Activated naive CD4-positive, alpha-beta T cell treated with anti-CD3 and anti-CD28 coated beads, Interleukin-2, amount 50 U/mL, for 72 hours (primary cell): ENCODE results near the gene TEKT2. TPM values are rescaled to one million over a fixed set of nuclear protein-coding genes. Genes with fewer than 3 reads are reported as not detected.

Experiments used
- ATAC-seq, 2 donors: fragments of 150-1000 bp; cut with Tn5 transposase; 2 replicates each; pipeline ENCODE4 v1.10.0; 2021; ENCODE audit warnings: mild to moderate bottlenecking in 2 of 2, moderate library complexity in 2 of 2
- DNase-seq, 2 donors: peaks; one replicate each; pipeline ENCODE4 v3.0.0; 2021 to 2022; ENCODE audit warnings: low spot score in 2 of 2
- H3K27ac Mint-ChIP-seq, 2 donors: one replicate each; pipeline ENCODE4 v1.8.0; 2022; ENCODE audit warnings: mild to moderate bottlenecking in 2 of 2, mixed read lengths in 2 of 2
- H3K36me3 Mint-ChIP-seq, 2 donors: one replicate each; pipeline ENCODE4 v1.8.0; 2022; ENCODE audit warnings: mixed read lengths in 2 of 2
- H3K9me3 Mint-ChIP-seq, 2 donors: one replicate each; pipeline ENCODE4 v1.8.0; 2022; ENCODE audit warnings: mixed read lengths in 2 of 2
- total RNA-seq, 2 donors: library from RNA; stranded (reverse); gene quantifications; one replicate each; pipeline ENCODE4 v1.2.3, GENCODE V29; 2022

Gene TEKT2
- total RNA-seq, 2 donors from 2014 or later, result 0.27 TPM; not detected in 1

- DNase-seq, result no peak
- Mint-ChIP-seq H3K36me3 (no peaks in the 10 kb centered on the region), H3K9me3 (no peaks in the 10 kb centered on the region), H3K27ac (peak overlapping the region in 1 of 2 donors; percentile 29)
- no peak for ATAC-seq
Measured at GRCh38 chr1:36134031-36134430, 50.1 kb downstream of the TEKT2 start.

DNA sequence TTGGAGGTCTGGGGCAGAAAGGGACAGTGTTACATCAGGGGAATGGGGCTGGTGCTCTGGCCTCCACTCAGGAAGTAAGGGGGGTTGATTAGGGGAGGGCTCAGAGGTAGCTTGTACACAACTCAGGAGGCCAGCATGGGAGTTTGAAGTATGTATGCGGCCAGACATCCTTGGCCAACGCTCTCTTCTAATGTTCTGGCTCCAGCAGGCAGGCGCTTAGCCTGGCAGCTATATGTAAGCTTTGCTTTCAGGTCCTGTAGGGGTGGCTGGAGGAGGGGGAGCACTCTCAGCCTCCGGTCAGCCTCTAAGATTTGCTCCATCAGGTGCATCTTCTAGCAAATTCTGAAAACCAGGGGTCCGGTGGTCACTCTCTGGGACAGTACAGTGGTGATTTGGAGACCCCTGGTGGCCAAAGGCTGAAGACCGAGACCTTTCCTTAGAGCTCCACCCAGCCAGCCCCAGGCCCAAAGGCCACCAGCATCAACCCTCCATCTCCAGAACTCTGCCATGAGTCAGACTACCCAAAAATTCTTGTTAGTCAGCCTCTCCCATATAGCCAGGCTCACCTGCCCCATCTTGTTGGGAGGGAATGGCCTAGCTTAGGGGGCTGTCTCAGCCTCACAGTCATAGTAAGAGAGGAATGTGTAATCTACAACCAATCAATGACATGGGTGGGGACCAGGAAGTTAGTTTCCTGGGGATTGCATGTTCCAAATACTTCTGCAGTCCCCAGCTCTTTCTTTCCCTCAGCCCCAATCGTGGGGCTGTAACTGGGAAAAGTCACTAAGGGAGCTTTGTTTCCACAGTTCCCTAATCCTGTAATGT, 50.8 kb downstream of the TEKT2 start:
- H3K36me3 Mint-ChIP-seq, result no peaks in the 10 kb centered on the region
- DNase-seq (peak in 1 of 2 donors; percentile 62), ATAC-seq (peak; percentile 84 to 88)
- no peaks in the 10 kb centered on the region for H3K9me3 Mint-ChIP-seq
- H3K27ac Mint-ChIP-seq, result peak overlapping the region; percentile 12 to 73

DNA sequence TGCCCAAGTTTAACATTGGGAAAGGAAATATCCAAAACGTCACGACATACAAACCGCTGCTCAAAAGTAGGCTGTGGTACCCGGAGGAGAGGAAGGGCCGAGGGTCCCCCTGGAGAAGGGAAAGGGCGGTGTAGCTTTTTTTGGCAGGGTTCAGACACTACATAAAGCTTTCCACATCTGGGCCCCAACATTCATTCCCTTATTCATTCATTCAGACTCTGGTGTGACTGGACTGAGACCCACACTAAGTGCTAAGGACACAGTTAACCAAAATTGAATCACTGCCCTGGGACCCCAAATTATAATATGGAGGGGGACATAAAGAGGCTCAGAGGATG, 51.4 kb downstream of the TEKT2 start:
- DNase-seq (no peak), ATAC-seq (no peak)
- H3K36me3 Mint-ChIP-seq, result no peaks in the 10 kb centered on the region
- H3K27ac Mint-ChIP-seq, result peak overlapping the region in 1 of 2 donors; percentile 12
- H3K9me3 Mint-ChIP-seq, result no peaks in the 10 kb centered on the region

DNA sequence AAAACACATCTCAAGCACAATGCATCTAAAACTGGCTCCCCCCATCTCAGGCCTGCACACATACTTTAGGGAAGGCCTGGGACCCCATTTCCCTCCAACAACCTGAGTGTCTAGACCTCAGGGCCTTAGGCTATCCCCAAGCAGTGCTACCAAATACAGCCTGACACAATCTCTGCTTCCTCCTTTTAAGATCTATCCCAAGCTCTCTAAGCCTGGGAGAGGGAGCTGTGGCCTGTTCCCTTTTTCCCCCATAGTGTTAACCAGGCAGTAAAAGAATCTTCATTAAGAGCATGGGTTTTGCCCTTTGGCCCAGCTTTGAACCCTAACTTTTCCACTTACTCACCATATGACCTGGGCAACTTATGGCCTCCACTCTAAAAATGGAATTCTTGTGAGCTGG, 51.9 kb downstream of the TEKT2 start:
- H3K36me3 Mint-ChIP-seq, result no peaks in the 10 kb centered on the region
- H3K27ac Mint-ChIP-seq, result peak overlapping the region; percentile 7 to 55
- no peak for DNase-seq
- no peaks in the 10 kb centered on the region for H3K9me3 Mint-ChIP-seq
- ATAC-seq, result no peak

- ATAC-seq, result no peak
- peak overlapping the region; percentile 7 to 55 for H3K27ac Mint-ChIP-seq
- H3K9me3 Mint-ChIP-seq, result no peaks in the 10 kb centered on the region
- DNase-seq, result no peak
- no peaks in the 10 kb centered on the region for H3K36me3 Mint-ChIP-seq
Measured at GRCh38 chr1:36136535-36136934, 52.6 kb downstream of the TEKT2 start.

GRCh38 chr1:36137226-36137625, 53.3 kb downstream of the TEKT2 start:
- Mint-ChIP-seq H3K9me3 (no peaks in the 10 kb centered on the region), H3K27ac (peak overlapping the region in 1 of 2 donors; percentile 52), H3K36me3 (no peaks in the 10 kb centered on the region)
- no peak for ATAC-seq
- no peak for DNase-seq

GRCh38 chr1:36137776-36138175, 53.9 kb downstream of the TEKT2 start:
- ATAC-seq, result no peak
- no peak for DNase-seq
- Mint-ChIP-seq H3K36me3 (no peaks in the 10 kb centered on the region), H3K27ac (peak overlapping the region in 1 of 2 donors; percentile 52), H3K9me3 (no peaks in the 10 kb centered on the region)

Other genes with a start within 250 kb of the TEKT2 start
- 10 to 100 TPM; 31.6 to 35.4 TPM for gene AGO1, start 200.9 kb upstream of the TEKT2 start, total RNA-seq
- 10 to 100 TPM; 32.9 to 43.6 TPM for gene AGO3, start 153.0 kb upstream of the TEKT2 start, total RNA-seq
- 10 to 100 TPM; 19.5 to 48.3 TPM for gene ADPRS, start 4.8 kb downstream of the TEKT2 start, total RNA-seq
- under 1 TPM; 0.11 to 0.23 TPM for gene COL8A2, start 41.1 kb downstream of the TEKT2 start, total RNA-seq
- 10 to 100 TPM; 43.7 to 55.3 TPM for gene TRAPPC3, start 65.4 kb downstream of the TEKT2 start, total RNA-seq
- gene MAP7D1, start 72.1 kb downstream of the TEKT2 start, total RNA-seq, result 100 to 1,000 TPM; 112 to 169 TPM
- gene THRAP3, start 140.3 kb downstream of the TEKT2 start, total RNA-seq, result 100 to 1,000 TPM in 1 of 2 donors, 10 to 100 TPM in 1; 96.2 to 153 TPM
- 10 to 100 TPM in 1 of 2 donors, 1 to 10 TPM in 1; 4.4 to 47.1 TPM for gene SH3D21, start 222.3 kb downstream of the TEKT2 start, total RNA-seq
- gene EVA1B, start 239.6 kb downstream of the TEKT2 start, total RNA-seq, result 1 to 10 TPM; 2.0 to 4.2 TPM